ENCODE results near the gene BCL2L13.

The BCL2L13 gene

DNA sequence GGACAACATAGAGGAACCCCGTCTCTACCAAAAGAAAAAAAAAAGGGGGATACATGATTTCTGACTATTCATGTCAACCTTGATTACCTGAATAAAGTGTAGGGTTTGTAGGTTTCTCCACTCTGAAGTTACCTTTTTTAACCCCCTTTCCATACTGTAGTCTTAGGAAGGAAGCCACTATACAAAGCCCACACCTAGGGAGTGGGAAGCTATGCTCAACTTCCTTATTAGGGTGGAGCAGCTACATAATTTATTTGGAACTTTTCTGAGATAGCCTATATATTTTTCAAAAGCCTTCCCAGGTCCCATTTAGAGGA is 9.4 kb upstream of the BCL2L13 start:
- intact Hi-C loops (cut with DNase I; ENCODE audit: low total_unique reads): no loop called here

DNA sequence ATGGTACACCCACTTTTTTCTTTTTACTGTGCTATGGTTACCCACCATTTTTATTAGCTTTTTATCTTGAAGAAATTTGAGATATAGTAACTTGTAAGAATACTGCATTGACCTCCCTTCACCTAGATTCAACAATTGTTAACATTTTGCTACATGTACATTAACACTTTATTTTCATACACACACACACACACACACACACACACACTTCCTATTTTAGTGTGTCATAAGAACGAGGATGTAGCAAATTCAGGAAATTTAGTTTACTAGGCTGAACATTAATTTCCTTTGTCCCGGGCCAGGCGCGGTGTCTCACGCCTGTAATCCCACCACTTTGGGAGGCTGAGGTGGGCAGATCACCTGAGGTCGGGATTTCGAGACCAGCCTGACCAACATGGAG is 8.9 kb upstream of the BCL2L13 start:
- H3K4me1 ChIP-seq: peaks cover 9 to 40% (median 27%) of the 10 kb centered on the region in 4 donors
- TF ChIP-seq, protein P1, sequence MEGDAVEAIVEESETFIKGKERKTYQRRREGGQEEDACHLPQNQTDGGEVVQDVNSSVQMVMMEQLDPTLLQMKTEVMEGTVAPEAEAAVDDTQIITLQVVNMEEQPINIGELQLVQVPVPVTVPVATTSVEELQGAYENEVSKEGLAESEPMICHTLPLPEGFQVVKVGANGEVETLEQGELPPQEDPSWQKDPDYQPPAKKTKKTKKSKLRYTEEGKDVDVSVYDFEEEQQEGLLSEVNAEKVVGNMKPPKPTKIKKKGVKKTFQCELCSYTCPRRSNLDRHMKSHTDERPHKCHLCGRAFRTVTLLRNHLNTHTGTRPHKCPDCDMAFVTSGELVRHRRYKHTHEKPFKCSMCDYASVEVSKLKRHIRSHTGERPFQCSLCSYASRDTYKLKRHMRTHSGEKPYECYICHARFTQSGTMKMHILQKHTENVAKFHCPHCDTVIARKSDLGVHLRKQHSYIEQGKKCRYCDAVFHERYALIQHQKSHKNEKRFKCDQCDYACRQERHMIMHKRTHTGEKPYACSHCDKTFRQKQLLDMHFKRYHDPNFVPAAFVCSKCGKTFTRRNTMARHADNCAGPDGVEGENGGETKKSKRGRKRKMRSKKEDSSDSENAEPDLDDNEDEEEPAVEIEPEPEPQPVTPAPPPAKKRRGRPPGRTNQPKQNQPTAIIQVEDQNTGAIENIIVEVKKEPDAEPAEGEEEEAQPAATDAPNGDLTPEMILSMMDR (IDR thresholded peaks at IDR 0.05): no peak
- no peaks in the 10 kb centered on the region for H3K27me3 ChIP-seq
- H3K36me3 ChIP-seq: peaks cover 0 to 11% (median 0%) of the 10 kb centered on the region in 3 donors
- intact Hi-C loops (cut with DNase I; ENCODE audit: low total_unique reads): loop anchor here (10.0 kb wide), 1 partner anchor 75 kb away; no protein-coding TSS in a partner anchor
- no peak for DNase-seq
- peak overlapping the region in 1 of 2 donors; percentile 100 for H3K4me3 ChIP-seq
- H3K27ac ChIP-seq: peak overlapping the region; percentile 93 to 98
- H3K9me3 ChIP-seq: no peaks in the 10 kb centered on the region

More for the DNA sequence above, 9.4 kb upstream of the BCL2L13 start:
- H3K27me3 ChIP-seq: no peaks in the 10 kb centered on the region
- peaks cover 0 to 16% (median 0%) of the 10 kb centered on the region in 3 donors for H3K36me3 ChIP-seq
- no peak for DNase-seq
- H3K27ac ChIP-seq: peak overlapping the region; percentile 93 to 98
- TF ChIP-seq, protein P1 (IDR thresholded peaks at IDR 0.05): no peak
- H3K9me3 ChIP-seq: no peaks in the 10 kb centered on the region
- peak overlapping the region; percentile 93 to 100 for H3K4me3 ChIP-seq
- peaks cover 9 to 40% (median 27%) of the 10 kb centered on the region in 4 donors for H3K4me1 ChIP-seq

DNA sequence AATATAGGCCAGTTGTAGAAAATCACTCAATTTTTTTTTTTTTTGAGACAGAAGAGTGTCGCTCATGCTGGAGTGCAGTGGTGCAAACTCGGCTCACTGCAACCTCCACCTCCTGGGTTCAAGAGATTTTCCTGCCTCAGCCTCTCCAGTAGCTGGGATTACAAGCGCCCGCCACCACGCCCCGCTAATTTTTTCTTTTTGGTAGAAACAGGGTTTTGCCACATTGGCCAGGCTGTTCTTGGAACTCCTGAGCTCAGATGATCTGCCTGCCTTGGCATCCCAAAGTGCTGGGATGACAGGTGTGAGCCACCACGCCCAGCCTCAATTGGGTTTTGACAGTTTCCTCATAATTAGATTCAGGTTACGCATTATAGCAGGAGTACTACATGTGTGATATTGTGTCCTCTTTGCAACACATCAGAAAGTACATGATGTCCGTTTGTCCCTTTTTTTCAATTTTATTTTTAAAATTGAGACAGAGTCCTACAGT is 7.4 kb upstream of the BCL2L13 start:
- Histone ChIP-seq H3K27me3 (no peaks in the 10 kb centered on the region), H3K27ac (no peak overlapping the region), H3K4me1 (peaks cover 9 to 27% (median 21%) of the 10 kb centered on the region in 4 donors), H3K9me3 (no peaks in the 10 kb centered on the region), H3K36me3 (no peaks in the 10 kb centered on the region), H3K4me3 (no peak overlapping the region)
- intact Hi-C loops (cut with DNase I; ENCODE audit: low total_unique reads): loop anchor here (10.0 kb wide), 1 partner anchor 74 kb away; no protein-coding TSS in a partner anchor
- no peak for DNase-seq
- TF ChIP-seq, protein P1 (IDR thresholded peaks at IDR 0.05): no peak

DNA sequence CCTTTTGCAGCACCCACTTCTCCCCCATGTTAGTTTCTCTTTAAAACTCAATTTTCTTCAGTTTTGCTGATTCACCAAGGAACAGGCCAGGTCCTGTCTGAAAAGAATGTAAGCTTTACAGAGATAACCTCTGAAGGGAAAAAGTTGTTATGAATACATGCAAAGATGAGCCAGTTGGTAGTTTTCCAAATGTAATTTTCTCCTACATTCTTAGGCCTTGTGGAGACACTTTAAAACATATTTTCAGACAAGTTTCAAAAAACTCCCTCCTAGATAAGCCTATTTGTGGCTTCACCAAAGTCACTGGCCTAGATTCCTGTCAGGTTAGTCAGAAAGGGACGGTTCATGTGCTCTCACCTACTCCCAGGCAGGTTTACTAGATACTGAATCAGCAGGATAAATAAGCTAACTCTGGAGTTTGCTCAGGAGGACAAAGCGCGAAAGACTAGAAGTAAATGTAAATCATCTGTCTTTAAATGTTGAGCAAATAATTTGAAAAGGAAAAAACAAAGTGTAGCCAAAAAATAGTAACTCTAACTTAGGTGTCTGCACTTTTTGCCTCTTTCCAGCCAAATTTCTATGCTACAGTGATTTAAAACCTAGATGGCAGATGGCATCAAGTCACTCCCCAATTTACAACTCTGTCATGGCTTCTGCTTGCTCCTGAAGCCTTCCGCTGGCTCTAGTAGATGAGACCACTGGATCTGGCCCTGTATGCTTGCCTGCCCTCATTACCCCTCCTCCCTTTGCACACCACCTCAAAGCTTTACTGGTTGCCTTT is 5.2 kb upstream of the BCL2L13 start:
- H3K4me3 ChIP-seq: no peak overlapping the region
- H3K36me3 ChIP-seq: no peaks in the 10 kb centered on the region
- no peak for DNase-seq
- TF ChIP-seq, protein P1 (IDR thresholded peaks at IDR 0.05): no peak
- no peak overlapping the region for H3K27ac ChIP-seq
- intact Hi-C loops (cut with DNase I; ENCODE audit: low total_unique reads): loop anchor here (10.0 kb wide), 1 partner anchor 71 kb away; no protein-coding TSS in a partner anchor
- no peaks in the 10 kb centered on the region for H3K9me3 ChIP-seq
- H3K27me3 ChIP-seq: no peaks in the 10 kb centered on the region
- peaks cover 0 to 14% (median 8%) of the 10 kb centered on the region in 4 donors for H3K4me1 ChIP-seq

DNA sequence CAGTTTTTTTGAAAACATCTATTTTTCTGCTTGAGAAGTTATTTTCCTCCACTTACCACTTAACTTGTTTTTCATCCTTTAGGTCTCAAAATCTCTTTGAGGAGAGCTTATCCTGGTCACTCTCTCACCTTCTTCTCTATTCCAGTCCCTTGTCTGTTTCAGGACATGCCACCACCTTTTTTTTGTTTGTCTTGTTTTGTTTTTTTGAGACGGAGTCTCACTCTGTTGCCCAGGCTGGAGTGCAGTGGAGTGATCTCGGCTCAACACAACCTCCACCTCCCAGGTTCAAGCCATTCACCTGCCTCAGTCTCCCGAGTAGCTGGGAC is 4.6 kb upstream of the BCL2L13 start:
- Histone ChIP-seq H3K4me3 (no peak overlapping the region), H3K27me3 (no peaks in the 10 kb centered on the region), H3K4me1 (peaks cover 0 to 13% (median 8%) of the 10 kb centered on the region in 4 donors), H3K36me3 (no peaks in the 10 kb centered on the region), H3K9me3 (no peaks in the 10 kb centered on the region), H3K27ac (no peak overlapping the region)
- intact Hi-C loops (cut with DNase I; ENCODE audit: low total_unique reads): loop anchor here (10.0 kb wide), 1 partner anchor 71 kb away; no protein-coding TSS in a partner anchor
- TF ChIP-seq, protein P1 (IDR thresholded peaks at IDR 0.05): no peak
- DNase-seq: no peak

Measured in tibial artery (tissue), 4 donors.